ENCODE measurements around the gene POPDC3. TPM values are rescaled to one million over a fixed set of nuclear protein-coding genes. Genes with fewer than 3 reads are reported as not detected.

Gene POPDC3
- total RNA-seq, 2 donors from 2014 or later = 6.4 to 8.0 TPM

- H3K4me3 Mint-ChIP-seq = no peak overlapping the region
- H3K27ac ChIP-seq (ENCODE audit: low read depth, low read length) = no peak overlapping the region
- no peaks in the 10 kb centered on the region for H3K36me3 Mint-ChIP-seq (ENCODE audit: low read depth)
- H3K36me3 ChIP-seq (ENCODE audit: control insufficient read depth, insufficient read depth, low read length) = no peaks in the 10 kb centered on the region
- H3K9me3 Mint-ChIP-seq = no peaks in the 10 kb centered on the region
- H3K9me3 ChIP-seq (ENCODE audit: control insufficient read depth, low read length) = no peaks in the 10 kb centered on the region
- no peak overlapping the region for H3K27ac Mint-ChIP-seq
- no peak overlapping the region for H3K4me3 ChIP-seq (ENCODE audit: low read length)
- TF ChIP-seq CTCF (conservative IDR thresholded peaks at IDR 0.05) = no peak
- no peaks in the 10 kb centered on the region for H3K27me3 ChIP-seq (ENCODE audit: control insufficient read depth, insufficient read depth, low read length, poor library complexity, severe bottlenecking)
- DNase-seq = no peak
- H3K4me1 ChIP-seq (ENCODE audit: control insufficient read depth, insufficient read depth, low read length) = no peaks in the 10 kb centered on the region
- no peak overlapping the region for H3K9ac ChIP-seq (ENCODE audit: extremely low read depth, low read length, poor library complexity, severe bottlenecking)
- 95% methylated on average over 1 of the region's 1 CpG; no CpG with 5 or more reads in 1 of the 2 experiments for WGBS, 2 experiments (ENCODE audit: insufficient coverage in 1 of 2, insufficient read length in 1 of 2)
- no peaks in the 10 kb centered on the region for H3K4me1 Mint-ChIP-seq
- no peaks in the 10 kb centered on the region for H3K27me3 Mint-ChIP-seq (ENCODE audit: insufficient read depth)
Measured at GRCh38 chr6:105212587-105212986, 32.8 kb upstream of the POPDC3 start.

GRCh38 chr6:105211831-105212230, 32.0 kb upstream of the POPDC3 start:
- TF ChIP-seq CTCF (conservative IDR thresholded peaks at IDR 0.05) = no peak
- Mint-ChIP-seq H3K27ac (no peak overlapping the region), H3K36me3 (ENCODE audit: low read depth) (no peaks in the 10 kb centered on the region), H3K4me1 (no peaks in the 10 kb centered on the region), H3K27me3 (ENCODE audit: insufficient read depth) (no peaks in the 10 kb centered on the region), H3K4me3 (no peak overlapping the region), H3K9me3 (no peaks in the 10 kb centered on the region)
- 91% methylated on average over 2 of the region's 3 CpGs; no CpG with 5 or more reads in 1 of the 2 experiments for WGBS, 2 experiments (ENCODE audit: insufficient coverage in 1 of 2, insufficient read length in 1 of 2)
- Histone ChIP-seq H3K27me3 (ENCODE audit: control insufficient read depth, insufficient read depth, low read length, poor library complexity, severe bottlenecking) (no peaks in the 10 kb centered on the region), H3K36me3 (ENCODE audit: control insufficient read depth, insufficient read depth, low read length) (no peaks in the 10 kb centered on the region), H3K9ac (ENCODE audit: extremely low read depth, low read length, poor library complexity, severe bottlenecking) (no peak overlapping the region), H3K27ac (ENCODE audit: low read depth, low read length) (no peak overlapping the region), H3K9me3 (ENCODE audit: control insufficient read depth, low read length) (no peaks in the 10 kb centered on the region), H3K4me3 (ENCODE audit: low read length) (no peak overlapping the region), H3K4me1 (ENCODE audit: control insufficient read depth, insufficient read depth, low read length) (no peaks in the 10 kb centered on the region)
- DNase-seq = no peak

GRCh38 chr6:105210932-105211531, 31.2 kb upstream of the POPDC3 start:
- Mint-ChIP-seq H3K9me3 (no peaks in the 10 kb centered on the region), H3K27me3 (ENCODE audit: insufficient read depth) (no peaks in the 10 kb centered on the region), H3K36me3 (ENCODE audit: low read depth) (no peaks in the 10 kb centered on the region), H3K27ac (no peak overlapping the region), H3K4me3 (no peak overlapping the region), H3K4me1 (no peaks in the 10 kb centered on the region)
- Histone ChIP-seq H3K27me3 (ENCODE audit: control insufficient read depth, insufficient read depth, low read length, poor library complexity, severe bottlenecking) (peaks cover 5% of the 10 kb centered on the region), H3K9ac (ENCODE audit: extremely low read depth, low read length, poor library complexity, severe bottlenecking) (no peak overlapping the region), H3K9me3 (ENCODE audit: control insufficient read depth, low read length) (no peaks in the 10 kb centered on the region), H3K36me3 (ENCODE audit: control insufficient read depth, insufficient read depth, low read length) (no peaks in the 10 kb centered on the region), H3K4me1 (ENCODE audit: control insufficient read depth, insufficient read depth, low read length) (no peaks in the 10 kb centered on the region), H3K4me3 (ENCODE audit: low read length) (no peak overlapping the region), H3K27ac (ENCODE audit: low read depth, low read length) (no peak overlapping the region)
- no CpG with 5 or more reads among the region's 1 CpG for WGBS, 2 experiments (ENCODE audit: insufficient coverage in 1 of 2, insufficient read length in 1 of 2)
- no peak for TF ChIP-seq CTCF (conservative IDR thresholded peaks at IDR 0.05)
- DNase-seq = no peak

All from endodermal cell (in vitro differentiated cells).